Measurements from ENCODE around the gene SEMA4A.

Gene SEMA4A

GRCh38 chr1:156164125-156164831 is 10.9 kb downstream of the SEMA4A start:
- H3K4me3 ChIP-seq (ENCODE audit: low read depth, low read length), result no peak overlapping the region
- no peak for DNase-seq (ENCODE audit: low read depth)
- no peak for TF ChIP-seq CTCF (IDR thresholded peaks at IDR 0.05; ENCODE audit: control insufficient read depth, extremely low read depth, insufficient read depth)

GRCh38 chr1:156165083-156165482 is 11.7 kb downstream of the SEMA4A start:
- DNase-seq (ENCODE audit: low read depth), result no peak
- no peak for TF ChIP-seq CTCF (IDR thresholded peaks at IDR 0.05; ENCODE audit: control insufficient read depth, extremely low read depth, insufficient read depth)
- H3K4me3 ChIP-seq (ENCODE audit: low read depth, low read length), result no peak overlapping the region

- no peak overlapping the region for H3K4me3 ChIP-seq (ENCODE audit: low read depth, low read length)
- no peak for TF ChIP-seq CTCF (IDR thresholded peaks at IDR 0.05; ENCODE audit: control insufficient read depth, extremely low read depth, insufficient read depth)
- DNase-seq (ENCODE audit: low read depth), result no peak
Observed at GRCh38 chr1:156167536-156167935, 14.2 kb downstream of the SEMA4A start.

- no peak overlapping the region for H3K4me3 ChIP-seq (ENCODE audit: low read depth, low read length)
- DNase-seq (ENCODE audit: low read depth), result no peak
- no peak for TF ChIP-seq CTCF (IDR thresholded peaks at IDR 0.05; ENCODE audit: control insufficient read depth, extremely low read depth, insufficient read depth)
Observed at GRCh38 chr1:156172696-156173470, 19.5 kb downstream of the SEMA4A start.

GRCh38 chr1:156176610-156177210 is 23.3 kb downstream of the SEMA4A start:
- no peak overlapping the region for H3K4me3 ChIP-seq (ENCODE audit: low read depth, low read length)
- TF ChIP-seq CTCF (IDR thresholded peaks at IDR 0.05; ENCODE audit: control insufficient read depth, extremely low read depth, insufficient read depth), result no peak
- no peak for DNase-seq (ENCODE audit: low read depth)

GRCh38 chr1:156177919-156178654 is 24.7 kb downstream of the SEMA4A start:
- no peak overlapping the region for H3K4me3 ChIP-seq (ENCODE audit: low read depth, low read length)
- DNase-seq (ENCODE audit: low read depth), result no peak
- TF ChIP-seq CTCF (IDR thresholded peaks at IDR 0.05; ENCODE audit: control insufficient read depth, extremely low read depth, insufficient read depth), result no peak

All from LNCaP clone FGC (cell line).